HL-60 (cell line): Measurements from ENCODE around the gene TDRD12.

Experiments
- DNase-seq, 2 experiments: peaks; one replicate each; pipeline ENCODE4 v3.0.0-alpha.2; 2010 to 2020; ENCODE audit warnings: low read depth in 1 of 2, low spot score in 1 of 2
- H3K27ac ChIP-seq: fragments of 250-450 bp; sonication (Bioruptor Pico); replicated peaks from 2 replicates; pipeline ENCODE4 v1.5.1; 2020; ENCODE audit warnings: mild to moderate bottlenecking, moderate library complexity
- H3K27me3 ChIP-seq: fragments of 250-450 bp; sonication (Bioruptor Pico); 2 replicates; pipeline ENCODE4 v1.5.1; 2021; ENCODE audit warnings: mild to moderate bottlenecking, moderate library complexity; ENCODE audit not compliant: insufficient read depth, poor library complexity, severe bottlenecking
- H3K4me3 ChIP-seq: replicated peaks from 2 replicates; pipeline ENCODE4 v1.5.1; 2011; ENCODE audit warnings: mild to moderate bottlenecking, control low read depth, low read length; ENCODE audit not compliant: insufficient read depth
- GABPA ChIP-seq: IDR thresholded peaks from 2 replicates; pipeline ENCODE4 v1.6.1; 2012; ENCODE audit warnings: low read depth
- POLR2AphosphoS5 ChIP-seq: IDR thresholded peaks from 2 replicates; pipeline ENCODE4 v1.6.1; 2012; ENCODE audit warnings: low read depth
- SPI1 ChIP-seq: IDR thresholded peaks from 2 replicates; pipeline ENCODE4 v1.6.1; 2012; ENCODE audit warnings: low read depth, mild to moderate bottlenecking, borderline replicate concordance
- TF ChIP-seq, protein P1 (sequence below): IDR thresholded peaks from one replicate; pipeline ENCODE4 v1.5.1; 2011; ENCODE audit warnings: low read length, control low read depth, inconsistent platforms; ENCODE audit not compliant: insufficient read depth
- TF ChIP-seq, protein P2 (sequence below): IDR thresholded peaks from 2 replicates; pipeline ENCODE4 v1.6.1; 2012; ENCODE audit warnings: low read depth; ENCODE audit not compliant: insufficient replicate concordance

TDRD12 gene

DNA sequence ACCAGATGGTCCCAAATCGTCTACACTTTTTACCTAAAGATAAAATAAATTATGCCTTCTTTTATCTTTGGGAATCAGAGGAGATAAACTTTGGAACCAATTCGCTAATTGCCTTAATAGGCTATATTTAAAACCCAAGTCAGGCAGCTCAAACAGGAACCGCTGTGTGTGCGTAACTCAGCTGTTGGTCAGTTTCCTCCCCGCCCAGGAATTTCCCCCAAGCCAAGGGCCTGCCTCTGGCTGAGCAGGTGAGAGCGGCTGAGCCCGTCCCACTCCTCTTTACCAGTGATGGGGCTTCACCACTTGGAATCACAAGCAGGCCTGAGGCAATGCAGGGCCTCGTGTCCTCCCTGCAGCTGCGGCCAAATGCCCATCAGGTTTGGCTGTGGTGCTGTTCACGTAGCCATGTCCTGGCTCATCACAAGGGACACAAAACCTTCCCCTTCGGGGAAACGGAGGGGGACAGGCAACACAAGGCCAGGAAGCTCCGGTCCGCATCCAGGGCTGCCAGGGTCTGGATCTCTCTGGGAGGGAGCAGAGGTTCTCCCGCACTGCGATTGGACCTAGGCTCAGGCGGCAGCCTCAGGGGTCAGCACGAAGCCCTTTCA, 150.5 kb downstream of the TDRD12 start:
- no peak for TF ChIP-seq POLR2AphosphoS5
- TF ChIP-seq SPI1, result no peak
- Histone ChIP-seq H3K4me3 (no peak overlapping the region), H3K27ac (no peak overlapping the region), H3K27me3 (no peaks in the 10 kb centered on the region)
- DNase-seq, result no peak

DNA sequence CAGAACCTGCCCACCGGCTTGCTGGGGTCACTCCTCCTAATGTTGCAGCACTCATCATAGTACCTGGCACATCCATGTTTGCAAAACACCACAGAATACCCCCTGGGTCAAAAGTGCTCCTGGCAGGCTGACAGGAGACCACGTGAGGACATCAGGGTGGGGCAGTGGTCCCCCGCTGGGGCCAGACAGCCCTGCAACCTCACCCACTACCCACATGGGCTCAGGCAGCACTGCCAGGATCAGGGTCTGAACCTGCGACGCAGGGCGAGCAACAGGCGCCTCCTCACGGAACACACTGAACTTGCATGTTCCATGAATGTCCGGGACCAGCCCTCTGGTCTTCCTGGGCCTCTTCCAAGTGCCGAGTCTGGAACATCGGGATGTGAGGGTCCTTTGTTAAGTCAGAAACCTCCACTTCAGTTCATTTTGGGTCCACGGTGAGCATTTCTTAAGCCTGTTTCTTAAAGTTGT, 151.4 kb downstream of the TDRD12 start:
- Histone ChIP-seq H3K27ac (no peak overlapping the region), H3K27me3 (no peaks in the 10 kb centered on the region), H3K4me3 (no peak overlapping the region)
- TF ChIP-seq GABPA (no peak), SPI1 (no peak), POLR2AphosphoS5 (no peak)
- TF ChIP-seq, protein P1, sequence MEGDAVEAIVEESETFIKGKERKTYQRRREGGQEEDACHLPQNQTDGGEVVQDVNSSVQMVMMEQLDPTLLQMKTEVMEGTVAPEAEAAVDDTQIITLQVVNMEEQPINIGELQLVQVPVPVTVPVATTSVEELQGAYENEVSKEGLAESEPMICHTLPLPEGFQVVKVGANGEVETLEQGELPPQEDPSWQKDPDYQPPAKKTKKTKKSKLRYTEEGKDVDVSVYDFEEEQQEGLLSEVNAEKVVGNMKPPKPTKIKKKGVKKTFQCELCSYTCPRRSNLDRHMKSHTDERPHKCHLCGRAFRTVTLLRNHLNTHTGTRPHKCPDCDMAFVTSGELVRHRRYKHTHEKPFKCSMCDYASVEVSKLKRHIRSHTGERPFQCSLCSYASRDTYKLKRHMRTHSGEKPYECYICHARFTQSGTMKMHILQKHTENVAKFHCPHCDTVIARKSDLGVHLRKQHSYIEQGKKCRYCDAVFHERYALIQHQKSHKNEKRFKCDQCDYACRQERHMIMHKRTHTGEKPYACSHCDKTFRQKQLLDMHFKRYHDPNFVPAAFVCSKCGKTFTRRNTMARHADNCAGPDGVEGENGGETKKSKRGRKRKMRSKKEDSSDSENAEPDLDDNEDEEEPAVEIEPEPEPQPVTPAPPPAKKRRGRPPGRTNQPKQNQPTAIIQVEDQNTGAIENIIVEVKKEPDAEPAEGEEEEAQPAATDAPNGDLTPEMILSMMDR, result no peak
- TF ChIP-seq, protein P2, sequence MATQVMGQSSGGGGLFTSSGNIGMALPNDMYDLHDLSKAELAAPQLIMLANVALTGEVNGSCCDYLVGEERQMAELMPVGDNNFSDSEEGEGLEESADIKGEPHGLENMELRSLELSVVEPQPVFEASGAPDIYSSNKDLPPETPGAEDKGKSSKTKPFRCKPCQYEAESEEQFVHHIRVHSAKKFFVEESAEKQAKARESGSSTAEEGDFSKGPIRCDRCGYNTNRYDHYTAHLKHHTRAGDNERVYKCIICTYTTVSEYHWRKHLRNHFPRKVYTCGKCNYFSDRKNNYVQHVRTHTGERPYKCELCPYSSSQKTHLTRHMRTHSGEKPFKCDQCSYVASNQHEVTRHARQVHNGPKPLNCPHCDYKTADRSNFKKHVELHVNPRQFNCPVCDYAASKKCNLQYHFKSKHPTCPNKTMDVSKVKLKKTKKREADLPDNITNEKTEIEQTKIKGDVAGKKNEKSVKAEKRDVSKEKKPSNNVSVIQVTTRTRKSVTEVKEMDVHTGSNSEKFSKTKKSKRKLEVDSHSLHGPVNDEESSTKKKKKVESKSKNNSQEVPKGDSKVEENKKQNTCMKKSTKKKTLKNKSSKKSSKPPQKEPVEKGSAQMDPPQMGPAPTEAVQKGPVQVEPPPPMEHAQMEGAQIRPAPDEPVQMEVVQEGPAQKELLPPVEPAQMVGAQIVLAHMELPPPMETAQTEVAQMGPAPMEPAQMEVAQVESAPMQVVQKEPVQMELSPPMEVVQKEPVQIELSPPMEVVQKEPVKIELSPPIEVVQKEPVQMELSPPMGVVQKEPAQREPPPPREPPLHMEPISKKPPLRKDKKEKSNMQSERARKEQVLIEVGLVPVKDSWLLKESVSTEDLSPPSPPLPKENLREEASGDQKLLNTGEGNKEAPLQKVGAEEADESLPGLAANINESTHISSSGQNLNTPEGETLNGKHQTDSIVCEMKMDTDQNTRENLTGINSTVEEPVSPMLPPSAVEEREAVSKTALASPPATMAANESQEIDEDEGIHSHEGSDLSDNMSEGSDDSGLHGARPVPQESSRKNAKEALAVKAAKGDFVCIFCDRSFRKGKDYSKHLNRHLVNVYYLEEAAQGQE, result no peak
- DNase-seq, result no peak

DNA sequence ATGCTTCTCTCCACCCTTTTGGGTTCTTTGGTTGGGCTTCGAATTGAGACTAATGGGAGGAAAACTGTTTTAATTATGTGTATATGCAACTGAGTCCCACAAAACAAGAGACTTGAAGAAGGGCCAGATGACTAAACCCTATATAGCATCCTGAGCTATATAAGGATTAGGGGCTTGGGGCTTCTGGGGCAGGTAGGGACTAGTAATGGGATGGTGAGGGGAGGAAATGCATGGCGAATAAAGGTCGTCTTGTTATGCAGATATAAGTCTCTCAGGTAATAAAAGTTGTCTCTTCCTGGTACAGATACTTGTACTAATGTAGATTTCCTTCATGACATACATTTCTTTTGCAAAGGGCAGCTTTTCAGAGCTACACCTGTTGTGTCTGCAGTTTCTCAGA, 152.8 kb downstream of the TDRD12 start:
- Histone ChIP-seq H3K27ac (no peak overlapping the region), H3K27me3 (no peaks in the 10 kb centered on the region), H3K4me3 (no peak overlapping the region)
- no peak for DNase-seq
- TF ChIP-seq, protein P1, result no peak
- no peak for TF ChIP-seq POLR2AphosphoS5
- TF ChIP-seq SPI1, result no peak
- TF ChIP-seq GABPA, result no peak
- TF ChIP-seq, protein P2, result no peak

DNA sequence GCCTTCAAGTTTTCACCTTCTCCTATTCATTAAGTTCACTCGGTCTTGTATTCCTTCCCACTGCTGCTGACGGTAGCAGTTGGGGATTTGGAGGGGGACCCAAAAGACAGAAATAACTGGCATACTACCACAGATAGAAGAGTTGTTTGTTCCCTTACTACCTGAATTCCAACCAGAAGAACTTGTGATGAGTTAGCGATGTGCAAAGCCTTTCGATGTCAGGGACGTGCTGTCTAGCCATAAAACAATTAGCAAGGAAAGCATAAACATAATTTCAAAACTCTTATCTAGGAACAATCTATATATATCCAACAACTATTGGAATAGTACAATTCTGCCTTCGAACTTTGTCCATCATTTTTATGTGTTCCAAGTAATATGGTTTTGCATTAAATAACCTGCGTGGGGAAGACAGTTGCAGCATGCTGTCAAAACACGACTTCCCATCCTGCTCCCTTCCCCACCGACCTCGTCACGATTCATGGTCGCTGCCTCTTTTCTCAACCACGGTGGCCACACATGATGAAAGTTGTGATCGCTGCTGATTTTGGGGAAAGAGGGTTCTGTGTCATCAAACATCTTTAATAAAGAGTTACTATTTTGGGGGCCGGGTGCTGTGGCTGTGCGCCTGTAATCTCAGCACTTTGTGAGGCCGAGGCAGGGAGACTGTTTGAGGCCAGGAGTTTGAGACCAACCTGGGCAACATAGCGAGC, 153.8 kb downstream of the TDRD12 start:
- TF ChIP-seq, protein P2, result no peak
- no peak overlapping the region for H3K27ac ChIP-seq

More for the DNA sequence above, 153.8 kb downstream of the TDRD12 start:
- Histone ChIP-seq H3K27me3 (no peaks in the 10 kb centered on the region), H3K4me3 (no peak overlapping the region)
- no peak for DNase-seq
